K562 (cell line): ENCODE results near the gene KLHDC7B. TPM values are rescaled to one million over a fixed set of nuclear protein-coding genes. Genes with fewer than 3 reads are reported as not detected.
A peak's percentile ranks its signal among the peaks of the same experiment; 100 is the strongest.

Source experiments
- CBX8 ChIP-seq: fragments of 200-600 bp; sonication (generic); IDR thresholded peaks from 2 replicates; pipeline ENCODE4 v1.6.1; 2012; ENCODE audit warnings: borderline replicate concordance, mixed run types, low read depth, mild to moderate bottlenecking, moderate library complexity, mixed read lengths, low read length, control low read depth, inconsistent platforms; ENCODE audit not compliant: poor library complexity, severe bottlenecking; ENCODE audit errors: extremely low read depth
- ILF3 ChIP-seq: fragments of 450-650 bp; IDR thresholded peaks from 2 replicates; pipeline ENCODE4 v1.6.1; 2018; ENCODE audit warnings: antibody characterized with exemption, mild to moderate bottlenecking, moderate library complexity, borderline replicate concordance
- KLF10 ChIP-seq: fragments of 250-450 bp; sonication (Bioruptor Pico); IDR thresholded peaks from 2 replicates; pipeline ENCODE4 v1.6.1; 2021; ENCODE audit warnings: matching md5 sums
- PTTG1 ChIP-seq: fragments of 450-650 bp; IDR thresholded peaks from 2 replicates; pipeline ENCODE4 v1.6.1; 2016; ENCODE audit warnings: low read depth, mild to moderate bottlenecking, missing genetic modification characterization, missing compliant biosample characterization
- RBFOX2 ChIP-seq: fragments of 200-400 bp; formaldehyde crosslinking; IDR thresholded peaks from 2 replicates; pipeline ENCODE4 v1.6.1; 2017; ENCODE audit warnings: low read depth, mild to moderate bottlenecking, low read length, moderate library complexity
- RBM14 ChIP-seq: fragments of 200-400 bp; formaldehyde crosslinking; IDR thresholded peaks from 2 replicates; pipeline ENCODE4 v1.6.1; 2018; ENCODE audit warnings: low read depth, mild to moderate bottlenecking, low read length, moderate library complexity, borderline replicate concordance; ENCODE audit not compliant: insufficient read depth
- SFPQ ChIP-seq: fragments of 200-400 bp; formaldehyde crosslinking; IDR thresholded peaks from 2 replicates; pipeline ENCODE4 v1.6.1; 2017; ENCODE audit warnings: mild to moderate bottlenecking, low read depth, low read length, moderate library complexity
- SP1 ChIP-seq: sonication (generic); formaldehyde crosslinking; IDR thresholded peaks from 2 replicates; pipeline ENCODE4 v1.8.1; 2022; ENCODE audit warnings: mild to moderate bottlenecking, missing genetic modification reagents
- ZBTB40 ChIP-seq, 2 experiments: fragments of 450-650 bp in 1 of 2; sonication (generic) in 1 of 2; formaldehyde crosslinking in 1 of 2; IDR thresholded peaks; 2 replicates each; pipeline versions ENCODE4 v1.7.1 to v1.9.0; 2016 to 2022; ENCODE audit warnings: inconsistent platforms in 1 of 2, mild to moderate bottlenecking in 1 of 2, missing genetic modification reagents in 1 of 2
- ZNF586 ChIP-seq: fragments of 450-650 bp; formaldehyde crosslinking; conservative IDR thresholded peaks from 2 replicates; pipeline ENCODE4 v1.4.0; 2020; ENCODE audit warnings: mild to moderate bottlenecking, moderate library complexity
- ZNF79 ChIP-seq: fragments of 250-450 bp; sonication (Bioruptor Pico); IDR thresholded peaks from 2 replicates; pipeline ENCODE4 v1.4.0; 2020; ENCODE audit warnings: low read depth, mild to moderate bottlenecking, moderate library complexity
- polyA plus RNA-seq, 8 experiments: library from polyadenylated mRNA; depleted of rRNA in 4 of 8; stranded (reverse) in 5 of 8; unstranded in 3 of 8; fragments of >200 nt; fragmentation: Nextera tagmentation in 2 of 8; fragmentation: Illumina TruSeq in 1 of 8; extraction: Ambion mirVana in 2 of 8; extraction: Trizol in 1 of 8; gene quantifications; 2 replicates each; pipeline versions ENCODE4 v1.2.1 to v1.2.3, GENCODE V29; 2011 to 2014; ENCODE audit warnings: inconsistent platforms in 1 of 8, missing spikeins in 1 of 8
- total RNA-seq, 7 experiments: library from RNA; depleted of rRNA in 6 of 7; stranded (reverse); fragments of >200 nt in 6 of 7; fragmentation: Illumina TruSeq in 2 of 7; extraction: Trizol in 2 of 7; gene quantifications; 2 replicates each; pipeline versions ENCODE4 v1.2.1 to v1.2.3, GENCODE V29; 2011 to 2021; ENCODE audit warnings: low replicate concordance in 1 of 7
- TF ChIP-seq, protein P1 (sequence below): fragments of 250-450 bp; sonication (Bioruptor Pico); IDR thresholded peaks from 2 replicates; pipeline ENCODE4 v1.9.0; 2021; ENCODE audit warnings: mild to moderate bottlenecking
- TF ChIP-seq, protein P2 (sequence below): fragments of 250-450 bp; sonication (Bioruptor Pico); IDR thresholded peaks from 2 replicates; pipeline ENCODE4 v1.5.1; 2021; ENCODE audit warnings: mild to moderate bottlenecking

The KLHDC7B gene
- total and polyA plus RNA-seq, 9 of the 15 experiments (the other 6 are each of a cell fraction or from before 2014, with no cell fraction given): 0.04 to 0.22 (median 0.05) TPM; not detected in 4

GRCh38 chr22:50525104-50525857 lies 20.4 kb upstream of the KLHDC7B start, which contains the start of gene SCO2 (continued):
- TF ChIP-seq ZBTB40 (IDR thresholded peaks at IDR 0.05): no peak
- no peak for TF ChIP-seq ZBTB40 (CRISPR knock-in tag; IDR thresholded peaks at IDR 0.05)
- TF ChIP-seq RBFOX2: peak; percentile 86
- TF ChIP-seq SFPQ: no peak
- no peak for TF ChIP-seq RBM14
- no peak for TF ChIP-seq ZNF586
- no peak for TF ChIP-seq KLF10 (CRISPR knock-in tag)
- TF ChIP-seq, protein P1, sequence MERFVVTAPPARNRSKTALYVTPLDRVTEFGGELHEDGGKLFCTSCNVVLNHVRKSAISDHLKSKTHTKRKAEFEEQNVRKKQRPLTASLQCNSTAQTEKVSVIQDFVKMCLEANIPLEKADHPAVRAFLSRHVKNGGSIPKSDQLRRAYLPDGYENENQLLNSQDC (CRISPR knock-in tag): no peak
- peak; percentile 51 for TF ChIP-seq SP1 (CRISPR knock-in tag)
- TF ChIP-seq PTTG1 (tag): no peak
- TF ChIP-seq, protein P2, sequence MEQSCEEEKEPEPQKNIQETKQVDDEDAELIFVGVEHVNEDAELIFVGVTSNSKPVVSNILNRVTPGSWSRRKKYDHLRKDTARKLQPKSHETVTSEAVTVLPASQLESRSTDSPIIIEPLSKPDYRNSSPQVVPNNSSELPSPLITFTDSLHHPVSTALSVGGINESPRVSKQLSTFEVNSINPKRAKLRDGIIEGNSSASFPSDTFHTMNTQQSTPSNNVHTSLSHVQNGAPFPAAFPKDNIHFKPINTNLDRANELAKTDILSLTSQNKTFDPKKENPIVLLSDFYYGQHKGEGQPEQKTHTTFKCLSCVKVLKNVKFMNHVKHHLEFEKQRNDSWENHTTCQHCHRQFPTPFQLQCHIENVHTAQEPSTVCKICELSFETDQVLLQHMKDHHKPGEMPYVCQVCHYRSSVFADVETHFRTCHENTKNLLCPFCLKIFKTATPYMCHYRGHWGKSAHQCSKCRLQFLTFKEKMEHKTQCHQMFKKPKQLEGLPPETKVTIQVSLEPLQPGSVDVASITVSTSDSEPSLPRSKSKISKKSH (CRISPR knock-in tag): no peak
- TF ChIP-seq CBX8: no peak
- no peak for TF ChIP-seq ZNF79 (CRISPR knock-in tag)
- no peak for TF ChIP-seq ILF3
